ENCODE results near the gene C19orf73.

DNA sequence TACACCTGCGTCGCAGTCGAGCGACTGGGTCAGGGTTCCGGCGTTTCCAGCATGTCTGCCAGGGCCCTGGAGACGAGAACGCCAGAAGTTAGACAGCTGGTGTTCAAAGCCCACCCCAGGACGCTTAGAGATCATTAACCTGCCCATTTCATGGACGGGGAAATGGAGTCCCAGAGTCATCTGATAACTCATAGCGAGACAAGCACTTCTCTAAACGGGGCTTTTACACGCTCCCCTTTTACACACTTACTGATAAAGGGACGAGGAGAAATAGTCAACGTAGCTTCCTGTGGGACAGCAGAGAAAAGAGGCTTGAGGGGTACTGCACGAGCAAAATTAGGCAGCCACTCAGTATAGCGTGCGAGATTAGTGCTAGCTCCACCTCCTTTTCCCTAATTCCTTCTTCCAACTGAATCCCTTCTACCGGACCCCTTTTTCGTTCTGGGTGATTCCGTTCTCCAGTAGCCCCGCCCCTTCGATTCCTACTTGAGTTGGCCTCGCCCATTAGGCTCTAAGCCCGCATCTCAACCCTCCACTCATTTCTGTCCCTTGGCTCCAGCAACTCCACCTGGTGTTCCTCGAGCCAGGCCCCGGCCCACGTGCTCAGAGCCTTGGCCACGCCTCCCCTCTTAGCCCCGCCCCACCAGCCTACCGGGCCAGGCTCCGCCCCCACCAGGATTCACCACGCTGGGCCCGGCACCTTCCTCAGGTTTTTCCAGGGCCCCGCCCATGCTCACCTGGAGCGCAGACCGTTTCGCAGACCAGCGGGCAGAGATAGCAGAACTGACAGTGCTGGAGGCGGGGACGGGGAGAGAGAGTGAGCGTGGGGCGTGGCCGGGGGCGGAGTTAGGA is 32.5 kb upstream of the C19orf73 start:
- no peak for TF ChIP-seq ZNF274 (IDR thresholded peaks at IDR 0.05; ENCODE audit: low read depth, low read length)
- TF ChIP-seq YY1 (IDR thresholded peaks at IDR 0.05; ENCODE audit: insufficient read depth, insufficient read length) = no peak
- TF ChIP-seq SUZ12 (IDR thresholded peaks at IDR 0.05; ENCODE audit: extremely low read depth, insufficient read depth, insufficient read length) = no peak

All from NT2/D1 (cell line).